GM12878 (cell line): ENCODE measurements around the gene LGALS4.

Experiments
- CBX5 ChIP-seq: sonication (generic); IDR thresholded peaks from 2 replicates; pipeline ENCODE4 v1.6.1; 2016; ENCODE audit warnings: low read depth, moderate library complexity, mild to moderate bottlenecking, inconsistent platforms
- EED ChIP-seq: sonication (generic); IDR thresholded peaks from 2 replicates; pipeline ENCODE4 v1.6.1; 2016; ENCODE audit warnings: antibody characterized with exemption, low read depth
- ESRRA ChIP-seq: IDR thresholded peaks from 2 replicates; pipeline ENCODE4 v1.6.1; 2012; ENCODE audit warnings: mild to moderate bottlenecking, low read length, improper control_type of control experiment
- MXI1 ChIP-seq: fragments of 150-350 bp; IDR thresholded peaks from 2 replicates; pipeline ENCODE4 v1.6.1; 2011; ENCODE audit warnings: low read depth, mild to moderate bottlenecking, inconsistent platforms, low read length, improper control_type of control experiment
- TCF7 ChIP-seq: IDR thresholded peaks from 2 replicates; pipeline ENCODE4 v1.6.1; 2014; ENCODE audit warnings: antibody characterized with exemption, borderline replicate concordance

DNA sequence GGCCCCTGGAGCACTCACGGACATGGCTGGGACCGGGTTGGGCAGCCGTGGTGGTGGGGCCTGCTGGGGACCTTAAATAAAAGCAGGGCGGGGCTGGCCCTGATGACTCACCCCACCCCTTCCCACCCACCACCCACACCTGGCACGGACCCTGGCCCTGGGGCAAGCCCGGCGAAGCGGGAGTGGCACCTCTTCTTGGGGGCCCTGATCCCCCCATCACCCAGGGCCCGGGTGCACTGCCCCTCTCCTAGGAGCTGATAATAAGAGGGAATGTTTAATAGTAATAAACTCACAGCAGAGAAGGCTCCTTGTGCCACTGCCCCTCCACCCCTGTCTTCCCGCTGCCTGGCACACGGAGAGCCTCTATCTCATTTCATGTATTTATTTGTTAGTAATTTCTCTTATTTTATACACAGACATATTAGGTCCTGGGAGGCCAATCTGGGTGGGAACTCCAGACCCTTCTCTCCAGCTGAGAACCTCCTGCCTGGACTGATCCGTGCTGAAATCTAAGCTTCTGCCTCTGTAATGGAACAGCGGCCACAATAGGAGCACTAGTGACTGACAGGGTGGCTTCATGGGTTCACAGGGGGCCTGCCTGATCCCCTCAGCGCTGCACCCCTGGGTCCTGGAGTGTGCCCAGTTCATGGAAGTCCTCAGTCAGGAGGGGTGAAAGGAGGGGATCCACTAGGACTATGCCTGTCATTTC is 39.1 kb downstream of the LGALS4 start, which contains the start of gene LGALS7:
- no peak for TF ChIP-seq TCF7
- no peak for TF ChIP-seq EED
- TF ChIP-seq ESRRA, result no peak
- TF ChIP-seq MXI1, result no peak
- no peak for TF ChIP-seq CBX5
